Tibial artery (tissue), 4 donors: ENCODE data around the gene KCNK17.

Source experiments
- DNase-seq, 2 donors: peaks; one replicate each; pipeline ENCODE4 v3.0.0-alpha.2; 2019
- H3K27ac ChIP-seq, 2 donors: fragments of 200-600 bp; sonication (generic) in 1 of 2; 1 replicate in 1 of 2; 2 replicates in 1 of 2; pipeline ENCODE4 v1.5.1; 2018 to 2019; ENCODE audit warnings: mild to moderate bottlenecking in 1 of 2
- H3K27me3 ChIP-seq, 2 donors: fragments of 200-600 bp; sonication (generic) in 1 of 2; one replicate each; pipeline versions ENCODE4 v1.5.1 to v1.6.0; 2016 to 2019
- H3K36me3 ChIP-seq, 3 donors: fragments of 200-600 bp; sonication (generic) in 2 of 3; one replicate each; pipeline ENCODE4 v1.5.1; 2016 to 2019; ENCODE audit warnings: mild to moderate bottlenecking in 2 of 3
- H3K4me1 ChIP-seq, 4 donors: fragments of 200-600 bp; sonication (generic) in 2 of 4; 1 replicate in 3 of 4; 2 replicates in 1 of 4; pipeline ENCODE4 v1.5.1; 2016 to 2019
- H3K4me3 ChIP-seq, 2 donors: fragments of 200-600 bp; sonication (generic) in 1 of 2; 1 replicate in 1 of 2; 2 replicates in 1 of 2; pipeline ENCODE4 v1.5.1; 2018 to 2019; ENCODE audit warnings: mild to moderate bottlenecking in 2 of 2
- H3K9me3 ChIP-seq, 3 donors: fragments of 200-600 bp; sonication (generic) in 1 of 3; one replicate each; pipeline ENCODE4 v1.5.1; 2016 to 2019
- CTCF ChIP-seq, 2 experiments: fragments of 200-600 bp in 1 of 2; fragments of 450-650 bp in 1 of 2; IDR thresholded peaks; one replicate each; pipeline ENCODE4 v1.5.1; 2017 to 2019; ENCODE audit warnings: antibody characterized with exemption in 2 of 2, mild to moderate bottlenecking in 1 of 2, moderate library complexity in 1 of 2
- intact Hi-C: fragments of 100-400 bp; cut with DNase I; formaldehyde crosslinking; loops from one replicate; pipeline ENCODE4 v1.15.0; 2023; ENCODE audit warnings: low total_unique reads

KCNK17 gene

GRCh38 chr6:39314273-39314795 lies at the start of gene KCNK17:
KCNK17 (minus strand) TSS chr6:39314419; CDS start chr6:39314320, 99 bp downstream.
- intact Hi-C loops = no loop called here
- Histone ChIP-seq H3K27me3 (peaks cover 0 to 12% of the 10 kb centered on the region in 2 donors), H3K4me3 (peak within 1 kb of the TSS; percentile 41 to 51), H3K36me3 (no peaks in the 10 kb centered on the region), H3K27ac (peak within 1 kb of the TSS in 1 of 2 donors; percentile 21), H3K9me3 (no peaks in the 10 kb centered on the region), H3K4me1 (peaks cover 0 to 30% (median 21%) of the 10 kb centered on the region in 4 donors)
- TF ChIP-seq CTCF (IDR thresholded peaks at IDR 0.05) = no peak
- DNase-seq = no peak

- no peaks in the 10 kb centered on the region for H3K36me3 ChIP-seq
- DNase-seq = no peak
- TF ChIP-seq CTCF (IDR thresholded peaks at IDR 0.05) = no peak
- H3K9me3 ChIP-seq = no peaks in the 10 kb centered on the region
- no peak overlapping the region for H3K27ac ChIP-seq
- peaks cover 0 to 5% (median 1%) of the 10 kb centered on the region in 4 donors for H3K4me1 ChIP-seq
- H3K27me3 ChIP-seq = no peaks in the 10 kb centered on the region
- intact Hi-C loops = no loop called here
- no peak overlapping the region for H3K4me3 ChIP-seq
Observed at GRCh38 chr6:39363280-39363679, 49.1 kb upstream of the KCNK17 start.

DNA sequence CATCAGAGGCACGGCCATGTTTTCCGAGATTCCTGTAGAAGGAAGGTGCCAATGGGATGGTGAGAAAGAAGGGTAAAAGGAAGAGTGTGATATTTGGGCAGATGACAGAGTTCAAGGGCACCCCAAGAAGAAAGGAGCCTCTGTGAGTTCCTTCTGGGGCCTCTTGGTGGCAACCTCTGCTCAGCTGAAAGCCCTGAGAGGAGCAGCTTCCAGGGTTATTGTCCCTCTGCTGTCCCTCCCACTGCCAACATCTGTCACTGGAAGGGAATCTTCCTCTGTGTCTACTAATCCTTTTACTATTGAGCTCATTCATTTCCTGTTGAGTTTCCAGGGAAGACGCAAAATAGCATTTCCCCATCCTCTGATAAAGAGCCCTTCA lies 48.3 kb upstream of the KCNK17 start:
- no peak overlapping the region for H3K27ac ChIP-seq
- H3K4me3 ChIP-seq = no peak overlapping the region
- no peak for TF ChIP-seq CTCF (IDR thresholded peaks at IDR 0.05)
- H3K9me3 ChIP-seq = no peaks in the 10 kb centered on the region
- no peak for DNase-seq
- peaks cover 0 to 5% (median 1%) of the 10 kb centered on the region in 4 donors for H3K4me1 ChIP-seq
- intact Hi-C loops = no loop called here
- H3K27me3 ChIP-seq = no peaks in the 10 kb centered on the region
- H3K36me3 ChIP-seq = no peaks in the 10 kb centered on the region

GRCh38 chr6:39361657-39362486 lies 47.7 kb upstream of the KCNK17 start:
- Histone ChIP-seq H3K4me1 (peaks cover 0 to 5% (median 1%) of the 10 kb centered on the region in 4 donors), H3K4me3 (no peak overlapping the region), H3K36me3 (no peaks in the 10 kb centered on the region), H3K9me3 (no peaks in the 10 kb centered on the region), H3K27me3 (no peaks in the 10 kb centered on the region), H3K27ac (no peak overlapping the region)
- peak; percentile 74 to 86 for TF ChIP-seq CTCF (IDR thresholded peaks at IDR 0.05)
- peak; percentile 49 to 77 for DNase-seq
- intact Hi-C loops = no loop called here

DNA sequence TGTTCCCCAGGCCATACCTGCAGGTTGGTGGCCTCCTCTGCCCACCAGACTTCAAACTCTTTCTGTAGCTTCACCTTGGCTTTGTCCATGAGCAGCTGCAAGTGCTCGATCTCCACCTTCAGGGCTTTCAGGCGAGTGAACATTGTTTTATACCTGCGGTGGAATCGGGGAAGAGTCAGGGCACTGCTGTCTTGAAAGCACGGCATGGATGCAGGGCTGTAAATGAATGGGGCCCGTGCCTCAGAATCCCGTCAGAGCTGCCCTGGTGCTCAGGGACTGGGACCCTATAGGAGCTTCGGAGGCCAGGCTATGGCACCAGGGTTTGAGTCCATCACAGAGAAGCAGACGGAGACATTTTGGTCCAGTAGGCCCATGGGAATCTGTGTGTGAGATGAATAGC lies 46.2 kb upstream of the KCNK17 start:
- Histone ChIP-seq H3K27ac (no peak overlapping the region), H3K4me1 (peaks cover 0 to 5% (median 1%) of the 10 kb centered on the region in 4 donors), H3K36me3 (no peaks in the 10 kb centered on the region), H3K27me3 (no peaks in the 10 kb centered on the region), H3K4me3 (no peak overlapping the region), H3K9me3 (no peaks in the 10 kb centered on the region)
- no peak for TF ChIP-seq CTCF (IDR thresholded peaks at IDR 0.05)
- intact Hi-C loops = no loop called here
- no peak for DNase-seq
